Middle frontal gyrus (tissue), 1 donor: Measurements from ENCODE around the gene LYL1.

Experiments used
- DNase-seq: peaks from one replicate; pipeline ENCODE4 v3.0.0-alpha.2; 2015; ENCODE audit warnings: low spot score; ENCODE audit errors: extremely low spot score

The LYL1 gene

DNA sequence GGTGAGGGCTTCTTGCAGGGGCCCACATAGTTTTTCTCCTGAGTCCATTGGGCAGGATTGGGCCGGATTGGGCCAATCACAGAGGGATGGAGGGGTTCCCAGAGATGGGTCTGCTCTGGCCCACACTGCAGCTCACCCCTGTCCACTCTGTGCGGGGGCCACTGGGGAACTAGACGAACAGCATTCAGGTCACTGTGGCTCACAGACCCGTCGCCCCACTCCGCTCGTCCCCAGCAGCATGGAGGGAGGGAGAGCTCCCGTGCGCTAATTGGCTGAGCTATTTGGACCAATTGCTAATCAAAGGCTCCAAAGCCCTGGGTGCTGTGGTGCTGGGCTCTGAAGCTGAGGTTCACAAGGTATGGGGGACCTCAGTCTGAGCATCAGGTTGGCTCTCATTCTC lies 26.7 kb upstream of the LYL1 start:
- no peak for DNase-seq

DNA sequence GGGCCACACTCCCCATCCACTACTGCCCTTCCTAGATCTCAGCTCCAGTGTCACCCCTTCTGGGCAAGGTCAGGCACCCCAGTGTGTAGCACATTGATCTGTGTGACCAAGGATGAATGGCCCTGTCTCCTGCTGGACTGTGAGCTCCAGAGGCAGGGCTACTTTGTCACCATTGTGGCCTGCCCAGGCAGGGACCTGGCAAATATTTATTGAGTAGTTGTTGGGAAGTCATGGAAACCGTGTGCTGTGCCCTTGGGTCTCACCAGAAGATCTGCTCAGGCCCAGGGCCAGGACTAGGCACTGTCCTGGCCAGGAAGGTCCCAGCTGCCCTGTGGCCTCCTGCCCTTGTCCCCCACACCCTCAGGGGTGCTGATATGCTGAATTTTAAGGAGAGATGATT lies 25.9 kb upstream of the LYL1 start:
- DNase-seq = no peak

DNA sequence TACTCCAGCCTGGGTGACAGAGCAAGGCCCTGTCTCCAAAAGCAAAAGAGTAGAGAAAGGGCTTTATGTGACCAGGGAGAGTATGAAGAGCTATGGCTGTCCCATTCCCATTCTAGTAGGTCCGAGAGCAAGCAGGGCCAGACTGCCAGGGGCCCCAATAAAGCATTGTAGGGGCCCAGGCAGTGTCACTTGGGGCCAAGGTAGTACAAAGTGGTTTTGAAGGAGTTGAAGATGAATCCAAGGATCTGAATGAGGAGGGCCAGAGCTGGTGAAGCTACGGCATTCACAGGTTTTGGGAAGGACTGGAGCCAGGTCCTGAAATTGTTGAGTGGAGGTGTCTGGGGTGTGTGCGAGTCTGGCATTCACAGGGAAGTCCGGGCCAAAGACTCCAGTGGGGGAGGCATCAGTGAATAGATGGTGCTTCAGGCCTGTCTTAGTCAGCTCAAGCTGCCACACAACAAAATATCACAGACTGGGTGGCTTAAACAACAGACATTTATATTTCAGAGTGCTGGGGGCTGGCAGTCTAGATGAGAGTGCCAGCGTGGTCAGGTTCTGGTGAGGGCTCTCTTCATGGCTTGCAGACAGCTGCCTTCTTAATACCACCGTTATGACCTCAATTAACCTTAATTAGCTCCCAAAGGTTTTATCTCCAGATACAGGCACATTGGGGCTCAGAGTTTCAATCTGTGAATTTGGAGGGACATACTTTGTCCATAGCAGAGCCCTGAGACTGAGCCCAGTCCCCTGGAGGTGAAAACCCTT lies 25.3 kb upstream of the LYL1 start:
- no peak for DNase-seq

DNA sequence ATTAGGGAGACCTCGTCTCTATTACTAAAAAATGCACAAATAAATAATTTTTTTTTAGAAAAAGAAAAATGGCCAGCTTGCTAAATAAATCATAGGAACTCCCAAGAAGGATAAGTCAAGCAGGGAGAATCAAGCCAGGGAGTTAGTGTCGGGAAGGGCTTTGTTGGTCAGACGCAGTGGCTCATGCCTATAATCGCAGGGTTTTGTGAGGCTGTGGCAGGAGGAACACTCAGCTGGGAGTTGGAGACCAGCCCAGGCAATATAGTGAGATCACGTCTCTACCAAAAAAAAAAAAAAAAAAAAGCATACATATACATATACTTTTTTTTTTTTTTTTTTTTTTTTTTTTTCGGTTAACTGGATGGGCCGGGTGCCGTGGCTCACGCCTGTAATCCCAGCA lies 24.4 kb upstream of the LYL1 start:
- DNase-seq = no peak

DNA sequence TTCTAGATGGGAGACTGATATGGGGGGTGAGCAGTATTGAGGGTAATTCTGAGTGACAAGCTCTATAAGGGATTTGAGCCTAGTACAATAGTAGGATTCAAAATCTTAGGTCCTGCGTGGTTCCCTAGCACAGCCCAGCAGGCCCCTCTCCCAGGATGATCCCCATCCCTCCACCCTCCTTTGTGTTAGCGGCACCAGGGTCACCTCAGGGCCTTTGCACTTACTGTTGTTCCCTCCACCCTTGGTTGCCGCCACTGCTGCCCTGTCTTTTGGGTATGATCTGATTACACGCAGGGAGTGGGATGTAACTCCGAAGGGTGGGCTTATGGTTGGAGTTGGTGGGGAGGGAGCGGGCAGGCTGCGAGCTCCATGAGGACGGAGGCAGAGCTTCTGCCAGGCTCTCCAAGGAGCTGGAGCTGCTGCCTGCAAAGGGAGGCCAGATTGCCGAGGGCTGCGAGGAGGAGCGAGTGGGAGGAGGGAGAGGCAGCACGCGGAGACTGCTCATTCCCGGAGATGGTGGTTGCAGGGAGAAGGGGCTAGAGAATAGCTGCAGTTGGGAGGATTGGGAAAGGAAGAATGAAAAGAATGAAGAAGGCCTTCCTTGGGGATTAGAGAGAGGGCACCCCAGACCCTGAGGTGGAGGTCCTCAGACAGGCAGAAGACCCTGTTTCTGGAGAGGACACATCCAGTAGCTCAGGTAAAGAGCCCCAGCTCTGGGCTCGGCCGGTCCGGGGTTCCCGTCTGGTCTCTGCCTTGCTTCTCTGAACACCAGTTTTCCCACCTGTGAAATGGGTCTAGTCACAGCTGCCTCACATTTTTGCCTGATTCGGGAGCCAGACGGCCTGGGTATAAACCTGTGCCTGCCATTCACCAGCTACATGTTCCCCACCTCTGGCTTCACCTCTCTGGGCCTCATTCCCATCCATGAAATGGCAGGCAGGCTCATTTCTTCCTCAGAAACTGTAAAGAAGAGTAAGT lies 20.6 kb upstream of the LYL1 start:
- no peak for DNase-seq

DNA sequence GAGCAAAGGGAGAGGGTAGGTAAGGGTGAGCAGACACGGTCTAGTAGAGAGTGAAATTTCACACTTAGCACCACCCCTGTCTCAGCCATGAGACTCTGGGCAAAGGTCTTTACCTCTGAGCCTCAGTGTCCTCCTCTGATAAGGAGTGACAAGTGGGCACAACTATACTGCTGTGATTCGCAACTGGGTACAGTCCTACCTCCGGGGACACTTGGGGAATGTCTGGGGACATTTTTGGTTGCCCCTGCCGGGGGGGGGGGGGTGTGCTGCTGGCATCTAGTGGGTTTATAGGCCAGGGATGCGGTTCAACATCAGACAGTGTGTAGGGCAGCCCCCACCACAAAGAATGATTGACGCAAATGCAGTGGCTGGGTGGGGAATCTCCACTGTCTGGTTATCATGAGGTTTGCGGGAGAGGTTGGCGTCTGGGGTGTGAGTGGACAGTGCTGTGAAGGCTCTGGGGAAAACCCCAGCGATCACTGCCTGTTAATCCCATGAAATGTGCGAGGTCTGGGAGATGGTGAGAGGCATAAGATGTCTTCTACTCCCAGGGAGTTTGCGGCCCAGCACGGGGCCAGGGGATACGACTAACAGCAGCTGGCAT lies 19.7 kb upstream of the LYL1 start:
- DNase-seq = no peak

DNA sequence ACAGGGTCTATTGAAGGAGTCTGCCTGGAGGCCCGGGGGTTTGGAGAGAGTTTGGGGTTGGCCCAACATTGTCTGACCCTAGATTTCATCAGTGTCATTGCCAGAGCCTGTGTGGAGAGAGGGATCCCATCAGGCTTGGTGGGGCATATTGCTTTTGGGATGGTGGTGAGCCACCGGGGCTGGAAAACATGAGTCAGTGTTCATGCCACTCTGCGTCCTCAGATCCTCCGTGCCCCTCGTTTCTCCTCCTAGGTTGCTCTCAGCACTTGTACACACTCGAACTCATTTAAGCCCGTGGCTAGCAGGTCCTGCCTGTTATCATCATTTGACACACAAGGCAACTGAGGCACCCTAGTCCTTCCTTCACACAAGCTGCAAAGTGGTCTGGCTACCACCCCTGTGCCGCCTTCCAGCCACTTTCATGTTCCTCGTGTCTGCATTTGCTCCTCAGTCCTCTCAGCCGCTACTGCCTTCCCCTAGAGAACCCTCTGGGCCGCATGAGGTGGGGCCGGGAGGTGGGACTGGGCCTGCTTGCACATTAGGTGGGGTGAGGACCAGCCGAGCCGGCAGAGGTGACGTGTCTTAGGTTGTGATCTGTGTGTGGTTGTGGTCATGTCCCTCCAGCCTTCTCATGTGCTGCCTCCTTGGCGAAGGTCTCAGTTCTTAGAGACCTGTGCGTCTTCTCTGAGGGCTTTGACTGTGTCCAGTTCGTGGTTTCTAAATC lies 19.1 kb upstream of the LYL1 start:
- no peak for DNase-seq

DNA sequence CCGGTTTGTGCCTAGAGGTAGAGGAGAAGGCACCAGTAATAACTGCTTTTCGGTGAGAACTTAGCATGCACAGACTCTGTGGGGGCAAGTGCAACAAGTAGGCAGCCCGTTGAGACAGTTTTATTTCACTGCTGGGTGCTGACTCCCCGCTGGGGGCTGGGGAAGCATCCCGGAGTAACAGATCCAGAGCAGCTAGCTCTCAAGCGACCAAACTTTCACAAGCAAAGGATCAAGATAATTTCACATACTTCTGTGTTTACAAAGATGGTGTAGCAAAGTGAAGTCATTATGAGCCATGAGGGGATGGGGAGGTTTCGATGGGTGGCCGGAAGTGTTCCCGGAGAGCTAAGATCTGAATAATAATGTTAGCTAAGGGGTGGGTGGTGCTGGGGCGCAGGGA lies 18.2 kb upstream of the LYL1 start:
- DNase-seq = no peak

DNA sequence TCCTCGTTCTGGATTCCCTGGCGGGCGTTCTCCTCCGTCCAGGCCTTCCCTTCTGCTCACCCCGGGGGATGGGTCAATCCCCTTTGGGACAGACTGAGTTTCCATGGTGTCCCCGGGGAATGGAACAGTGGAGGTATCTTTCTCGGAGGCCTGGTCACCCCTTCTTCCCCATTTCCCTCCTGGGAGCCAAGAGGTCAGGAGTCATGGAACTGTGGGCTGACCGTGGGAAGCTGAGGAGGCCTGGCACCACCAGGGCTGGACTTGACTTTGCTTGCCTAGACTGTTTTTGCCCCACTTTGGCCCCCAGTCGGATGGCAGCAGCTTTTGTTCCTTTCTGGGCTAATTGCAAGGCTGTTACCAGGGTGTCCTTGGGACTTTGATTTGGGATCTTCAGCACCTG lies 17.4 kb upstream of the LYL1 start:
- no peak for DNase-seq

DNA sequence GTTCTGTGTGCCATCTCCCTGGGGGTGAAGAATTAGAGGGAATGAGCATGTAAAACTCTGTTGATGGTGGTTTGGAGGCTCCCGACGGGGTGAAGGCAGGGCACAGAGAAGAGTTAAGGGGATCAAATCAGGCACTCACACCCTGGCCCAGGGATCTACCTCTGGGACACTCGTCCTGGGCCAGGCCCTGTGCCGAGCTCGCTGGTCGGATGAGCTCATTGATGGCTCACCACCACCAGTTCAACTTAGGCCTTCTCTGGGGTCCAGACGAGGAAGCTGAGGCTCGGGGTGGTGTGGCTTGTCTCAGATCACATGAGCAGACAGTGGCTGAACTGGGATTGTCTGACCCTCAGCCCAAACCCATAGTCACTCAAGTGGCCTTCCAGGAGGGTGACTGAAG lies 17.0 kb upstream of the LYL1 start:
- DNase-seq = no peak

DNA sequence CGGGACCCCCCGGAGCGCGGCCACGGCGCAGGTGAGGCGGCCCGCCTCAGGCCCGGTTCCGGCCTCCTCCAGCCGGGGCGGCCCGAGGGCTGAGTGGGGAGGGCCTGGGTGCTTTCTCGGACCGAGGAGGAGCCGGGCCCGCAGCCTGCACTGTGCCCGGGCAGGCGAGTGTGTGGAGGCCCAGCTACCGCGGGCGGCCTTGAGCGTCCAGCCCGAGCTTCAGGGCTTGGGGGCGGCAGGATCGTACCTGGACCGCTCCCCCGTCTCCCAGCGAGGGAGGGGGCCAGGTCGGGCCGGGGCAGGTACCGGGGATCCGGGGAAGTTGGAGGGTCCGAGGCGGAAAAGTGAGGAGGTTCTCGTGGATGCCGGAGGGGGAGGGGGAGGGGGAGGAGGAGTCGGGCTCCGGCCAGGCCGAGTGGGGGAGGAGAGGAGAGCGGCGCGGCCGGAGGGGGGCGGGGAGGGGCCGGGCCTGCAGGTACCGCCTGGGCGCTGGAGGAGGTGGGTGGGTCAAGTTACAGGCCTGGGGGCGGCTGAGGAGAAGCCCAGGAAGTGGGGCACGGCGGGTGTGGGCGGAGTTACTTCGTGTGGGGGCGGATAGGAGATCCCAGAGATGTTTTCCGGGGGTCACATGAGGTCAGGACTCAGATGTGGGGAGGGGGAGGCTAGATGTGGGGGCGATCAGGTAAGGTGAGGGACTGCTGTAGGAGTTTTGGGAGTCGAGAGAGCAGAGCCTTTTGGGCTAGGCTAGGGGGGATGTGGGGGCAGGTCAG lies 16.0 kb upstream of the LYL1 start:
- no peak for DNase-seq

DNA sequence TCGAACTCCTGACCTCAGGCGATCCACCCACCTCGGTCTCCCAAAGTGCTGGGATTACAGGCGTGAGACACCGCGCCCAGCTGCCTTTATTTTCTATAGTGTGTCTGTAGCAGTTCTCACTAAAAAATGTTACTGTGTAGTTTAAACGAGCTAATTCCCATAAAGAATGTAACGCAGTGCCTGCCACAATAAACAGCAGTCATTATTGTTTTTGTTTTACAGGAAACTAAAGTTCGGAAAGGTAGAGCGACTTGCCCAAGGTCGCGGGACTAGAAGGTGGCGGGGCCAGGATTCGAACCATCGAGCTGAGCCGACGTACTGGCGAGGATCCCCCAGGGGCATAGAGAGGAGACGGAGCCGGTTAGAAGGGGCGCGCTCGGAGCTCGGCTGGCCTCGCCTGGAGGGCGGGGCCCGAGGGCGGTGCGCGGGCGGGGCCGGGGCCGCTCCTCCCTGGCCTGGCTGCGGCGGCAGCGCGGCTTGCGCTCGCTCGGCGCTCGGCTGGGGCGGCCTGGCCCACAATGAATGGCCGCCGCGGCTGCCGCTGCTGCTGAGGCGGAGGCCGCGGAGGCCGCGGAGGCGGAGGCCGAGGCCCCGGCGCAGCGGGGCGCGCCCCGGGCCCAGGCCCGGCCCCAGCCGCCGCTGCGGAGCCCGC lies 15.2 kb upstream of the LYL1 start, which contains the start of gene NACC1:
Gene NACC1, plus strand, starts transcription at position 493 of the 652 bp plus-strand sequence. CDS start 16,944 bp downstream, outside the sequence.
- peak; percentile 86 for DNase-seq

DNA sequence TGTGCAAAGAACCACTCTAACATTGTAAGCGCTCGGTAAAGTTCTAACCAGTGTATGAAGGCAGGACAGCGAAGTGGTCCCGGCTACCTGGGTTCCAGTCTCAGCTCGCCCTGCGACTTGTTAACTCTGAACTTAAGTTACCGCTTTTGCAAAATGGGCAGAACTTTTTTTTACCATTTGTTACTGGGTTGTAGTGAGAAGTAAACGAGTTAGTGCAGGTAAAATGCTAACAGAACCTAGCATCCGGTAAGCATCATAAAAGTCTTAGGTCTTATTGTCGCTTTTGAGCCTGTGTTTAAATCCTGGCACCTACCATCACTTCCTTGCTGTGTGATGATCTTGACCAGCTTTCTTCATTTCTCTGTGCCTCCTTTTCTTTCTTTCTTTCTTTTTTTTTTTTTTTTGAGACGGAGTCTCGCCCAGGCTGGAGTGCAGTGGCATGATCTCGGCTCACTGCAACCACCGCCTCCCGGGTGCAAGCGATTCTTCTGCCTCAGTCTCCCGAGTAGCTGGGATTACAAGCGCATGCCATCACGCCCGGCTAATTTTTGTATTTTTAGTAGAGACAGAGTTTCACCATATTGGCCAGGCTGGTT lies 14.6 kb upstream of the LYL1 start:
- no peak for DNase-seq

DNA sequence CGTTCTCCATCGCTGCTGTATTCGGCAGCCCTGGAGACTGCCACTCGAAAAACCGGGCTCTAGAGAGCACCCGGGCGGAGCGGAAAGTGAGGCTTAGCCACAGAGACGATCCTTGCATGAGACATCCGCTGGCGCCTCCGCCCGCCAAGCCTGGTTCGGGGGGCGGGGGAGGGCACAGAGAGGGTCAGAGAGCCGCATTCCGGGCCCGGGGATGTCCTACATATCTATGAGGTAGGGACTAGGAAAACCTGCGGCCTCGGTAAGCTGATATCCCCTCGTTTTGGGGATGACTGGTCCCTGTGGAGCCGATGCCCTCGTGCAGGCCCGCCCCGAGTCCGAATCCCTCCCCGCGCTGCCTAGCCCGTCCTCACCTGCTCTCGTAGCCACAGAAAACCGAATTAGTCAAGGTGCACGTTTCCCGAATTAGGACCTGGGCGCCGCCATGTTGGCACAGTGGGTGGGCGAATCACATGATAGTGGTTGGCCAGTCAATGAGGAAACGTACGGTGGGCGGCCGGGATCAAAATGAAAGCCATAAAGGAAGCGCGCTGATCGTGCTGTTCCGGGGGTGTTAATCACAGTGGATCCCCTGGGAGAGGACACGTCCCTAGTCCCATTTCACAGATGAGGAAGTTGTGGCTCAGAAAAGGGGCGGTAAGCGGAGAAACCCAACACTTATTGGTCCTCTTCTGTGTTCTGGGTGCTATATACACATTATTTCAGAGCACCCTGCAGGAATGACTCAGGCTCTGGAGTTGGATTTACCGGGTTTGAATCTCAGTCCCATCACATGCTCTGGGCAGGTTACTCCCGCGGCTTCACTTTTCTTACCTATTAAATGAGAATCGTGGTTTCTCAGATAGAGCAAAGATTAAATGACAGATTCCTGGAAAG lies 13.9 kb upstream of the LYL1 start, which contains the start of gene TRMT1:
Gene TRMT1, minus strand, starts transcription at position 459 of the 894 bp plus-strand sequence. Its CDS starts 341 bp downstream, at position 118.
- peak; percentile 83 for DNase-seq

DNA sequence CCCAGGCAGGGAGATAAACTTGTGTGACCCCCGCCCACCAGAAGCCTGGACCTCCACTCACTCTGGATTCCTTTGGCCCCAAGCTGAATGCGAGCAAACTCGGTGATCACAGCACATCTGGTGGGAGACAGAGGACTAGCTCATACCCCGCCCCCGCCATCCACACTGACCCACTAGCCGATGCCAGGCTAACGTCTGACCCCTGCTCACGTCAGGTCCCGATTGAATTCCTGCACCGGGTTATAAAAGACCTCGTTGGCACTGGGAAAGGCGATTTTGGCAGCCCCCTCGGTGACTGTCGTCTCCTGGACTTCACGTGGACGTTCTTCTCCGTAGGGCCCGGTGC lies 13.3 kb upstream of the LYL1 start:
- DNase-seq = no peak

DNA sequence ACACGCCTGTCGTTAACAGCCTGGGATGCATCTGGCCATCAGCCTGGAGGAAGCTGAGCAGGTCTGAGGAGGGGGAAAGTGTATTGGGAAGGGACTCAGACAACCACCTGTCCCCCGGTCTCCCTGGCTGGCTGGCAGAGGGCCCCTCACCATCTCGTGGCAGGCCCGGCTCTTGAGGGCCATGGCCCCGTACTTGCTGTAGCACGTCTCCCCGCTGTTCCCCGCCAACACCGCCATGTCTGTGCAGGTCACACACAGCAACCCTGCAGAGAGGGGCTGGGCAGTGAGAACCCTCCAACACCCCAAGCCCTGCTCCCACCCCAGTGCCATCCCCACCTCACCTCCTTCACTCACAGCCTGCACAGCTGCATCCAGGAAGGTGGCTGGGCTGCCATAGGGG lies 9.9 kb upstream of the LYL1 start:
- no peak for DNase-seq

DNA sequence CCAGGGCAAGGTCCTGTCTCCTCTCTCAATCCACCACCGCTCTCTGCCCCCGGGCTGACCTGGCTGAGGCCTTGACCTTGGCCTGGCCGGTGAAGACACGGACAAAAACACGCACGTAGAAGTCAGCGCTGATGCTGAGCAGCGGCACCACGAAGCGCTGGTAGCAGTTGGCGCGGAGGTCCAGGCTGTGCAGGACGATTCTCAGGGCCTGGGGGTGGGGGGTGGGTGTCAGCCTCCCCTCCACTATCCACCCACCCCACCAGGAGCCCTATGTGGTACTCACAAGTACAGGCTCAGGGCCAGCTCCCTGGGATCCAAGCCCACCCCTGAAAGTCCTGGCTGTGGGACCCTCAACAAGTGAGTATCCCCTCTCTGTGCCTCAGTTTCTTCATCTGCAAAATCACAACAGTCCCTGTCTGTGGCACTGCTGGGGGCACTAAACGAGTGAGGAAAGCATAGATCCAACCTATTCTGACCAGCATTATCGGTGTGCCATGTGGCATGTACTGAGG lies 7.5 kb upstream of the LYL1 start:
- DNase-seq = no peak

DNA sequence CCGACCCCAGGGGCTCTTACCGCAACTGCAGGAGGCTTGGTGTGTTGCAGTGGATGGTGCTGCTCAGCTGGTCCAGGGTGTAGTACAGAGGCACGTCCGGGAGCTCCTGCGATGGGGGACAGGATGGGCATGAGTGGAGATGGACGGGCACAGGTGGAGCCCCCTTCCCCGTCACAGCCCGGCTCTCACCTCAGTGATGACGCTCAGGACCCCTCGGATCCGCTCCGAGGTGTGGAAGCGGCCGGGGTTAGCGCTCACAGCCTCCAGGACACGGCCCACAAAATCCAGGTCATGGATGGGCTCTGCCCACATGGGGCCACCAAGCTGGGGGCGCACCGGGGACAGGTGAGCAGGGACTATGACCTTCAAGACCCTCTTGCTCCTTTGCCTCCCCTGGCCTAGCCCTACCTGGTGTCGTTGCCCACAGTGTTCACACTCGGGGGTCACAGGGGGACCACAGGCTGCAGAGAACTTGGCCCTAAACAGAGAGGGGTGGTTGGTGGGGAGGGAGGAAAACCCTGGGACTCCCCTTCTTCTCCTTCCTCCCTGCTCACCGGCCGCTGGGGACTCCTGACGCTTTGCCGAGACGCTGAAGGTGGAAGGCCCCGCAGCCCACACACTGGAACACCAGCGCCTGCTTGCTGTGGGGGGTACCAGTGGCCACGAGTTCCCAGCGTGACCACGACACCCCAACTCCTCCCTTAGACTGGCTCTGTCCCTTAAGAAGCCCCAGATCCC lies 6.9 kb upstream of the LYL1 start:
- no peak for DNase-seq
